GM12801 (cell line): ENCODE measurements around the gene TEAD4.

Source experiments
- CTCF ChIP-seq: IDR thresholded peaks from one replicate; pipeline ENCODE4 v1.5.1; 2011; ENCODE audit warnings: control low read depth; ENCODE audit not compliant: insufficient read length; ENCODE audit errors: extremely low read depth

Gene TEAD4

GRCh38 chr12:2959192-2959504 lies at the start of gene TEAD4:
Gene TEAD4, plus strand, starts transcription at chr12:2959397.
- no peak for TF ChIP-seq CTCF

DNA sequence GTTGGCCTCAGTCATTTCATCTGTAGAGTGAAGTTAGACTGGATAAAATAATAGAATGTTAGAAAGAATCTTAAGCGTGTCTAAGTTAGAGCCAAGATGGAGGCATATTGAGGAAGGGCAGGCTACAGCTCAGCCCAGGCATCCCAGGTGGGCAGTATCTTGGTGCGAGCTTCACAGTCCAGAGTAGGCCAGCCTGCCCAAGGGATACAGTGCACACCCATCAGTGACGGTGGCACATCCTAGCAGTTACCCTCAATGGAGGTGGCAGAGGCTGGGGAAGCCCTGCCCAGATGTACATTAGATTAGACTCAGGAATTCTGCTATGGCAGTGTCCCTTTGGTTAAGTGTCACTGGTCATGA lies 47.0 kb upstream of the TEAD4 start:
- TF ChIP-seq CTCF, result no peak

DNA sequence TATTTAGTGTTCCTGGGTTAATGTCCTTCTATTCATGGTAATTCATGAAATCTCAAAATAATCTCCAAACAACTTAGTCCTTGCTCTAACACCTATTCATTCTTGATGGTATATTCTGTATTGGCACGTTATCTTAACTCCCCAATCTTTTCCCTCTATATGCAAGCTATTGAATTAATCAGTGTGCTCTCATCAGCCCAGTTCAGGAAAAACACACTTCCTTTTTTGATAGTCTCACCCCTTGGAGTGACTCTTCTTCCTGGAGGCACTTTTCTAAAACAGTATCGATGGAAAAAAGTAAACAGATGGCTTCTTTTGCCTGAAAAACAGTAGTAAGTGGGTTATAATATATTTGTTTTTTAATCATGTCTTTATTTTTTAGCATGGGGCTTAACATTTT lies 39.9 kb upstream of the TEAD4 start:
- TF ChIP-seq CTCF, result no peak

- no peak for TF ChIP-seq CTCF
These were observed 36.9 kb upstream of the TEAD4 start for GRCh38 chr12:2922329-2922728.

- no peak for TF ChIP-seq CTCF
These were observed 36.1 kb upstream of the TEAD4 start for GRCh38 chr12:2923057-2923456.

- TF ChIP-seq CTCF, result no peak
These were observed 35.2 kb upstream of the TEAD4 start for GRCh38 chr12:2924019-2924418.

GRCh38 chr12:2925322-2925995 lies 33.7 kb upstream of the TEAD4 start:
- TF ChIP-seq CTCF, result no peak

- TF ChIP-seq CTCF, result no peak
These were observed 28.3 kb upstream of the TEAD4 start for GRCh38 chr12:2930865-2931264.
